Measurements from ENCODE around the gene TRIM63. TPM values are rescaled to one million over a fixed set of nuclear protein-coding genes. Genes with fewer than 3 reads are reported as not detected.

The TRIM63 gene
- total RNA-seq, 1 donor from 2014 or later = not detected

DNA sequence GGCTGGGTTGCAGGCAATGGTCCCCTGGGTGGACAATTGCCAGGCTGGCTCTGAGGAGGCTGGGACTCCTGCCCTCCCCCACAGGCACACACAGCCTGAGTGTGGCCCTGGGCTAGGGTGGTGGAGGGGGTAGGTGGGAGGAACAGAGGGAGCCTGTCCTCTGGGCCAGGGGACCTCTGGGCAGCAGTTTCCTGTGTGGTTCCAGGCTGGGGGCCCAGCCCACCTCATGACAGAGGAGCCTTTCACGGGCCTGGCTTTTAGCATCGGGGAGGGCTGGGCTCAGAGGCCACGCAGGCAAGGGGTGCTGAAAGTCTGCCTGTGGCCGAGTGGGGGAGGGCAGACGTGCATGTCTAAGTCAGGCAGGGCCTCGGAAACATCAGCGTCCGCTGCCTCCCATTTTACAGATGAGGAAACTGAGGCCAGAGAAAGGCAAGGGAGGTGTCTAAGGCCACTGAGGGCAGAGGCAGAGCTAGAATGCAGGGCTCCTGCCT is 38.9 kb downstream of the TRIM63 start:
- peaks cover 2% of the 10 kb centered on the region for H3K27me3 ChIP-seq (ENCODE audit: control insufficient read depth, insufficient read depth, low read length)
- DNase-seq (ENCODE audit: low read depth) (no peak), FAIRE-seq (no peak)
- H3K36me3 ChIP-seq (ENCODE audit: control insufficient read depth, insufficient read depth, low read length) = no peaks in the 10 kb centered on the region
- H3K4me3 ChIP-seq (ENCODE audit: low read depth, low read length) = no peak overlapping the region
- TF ChIP-seq, protein P1, sequence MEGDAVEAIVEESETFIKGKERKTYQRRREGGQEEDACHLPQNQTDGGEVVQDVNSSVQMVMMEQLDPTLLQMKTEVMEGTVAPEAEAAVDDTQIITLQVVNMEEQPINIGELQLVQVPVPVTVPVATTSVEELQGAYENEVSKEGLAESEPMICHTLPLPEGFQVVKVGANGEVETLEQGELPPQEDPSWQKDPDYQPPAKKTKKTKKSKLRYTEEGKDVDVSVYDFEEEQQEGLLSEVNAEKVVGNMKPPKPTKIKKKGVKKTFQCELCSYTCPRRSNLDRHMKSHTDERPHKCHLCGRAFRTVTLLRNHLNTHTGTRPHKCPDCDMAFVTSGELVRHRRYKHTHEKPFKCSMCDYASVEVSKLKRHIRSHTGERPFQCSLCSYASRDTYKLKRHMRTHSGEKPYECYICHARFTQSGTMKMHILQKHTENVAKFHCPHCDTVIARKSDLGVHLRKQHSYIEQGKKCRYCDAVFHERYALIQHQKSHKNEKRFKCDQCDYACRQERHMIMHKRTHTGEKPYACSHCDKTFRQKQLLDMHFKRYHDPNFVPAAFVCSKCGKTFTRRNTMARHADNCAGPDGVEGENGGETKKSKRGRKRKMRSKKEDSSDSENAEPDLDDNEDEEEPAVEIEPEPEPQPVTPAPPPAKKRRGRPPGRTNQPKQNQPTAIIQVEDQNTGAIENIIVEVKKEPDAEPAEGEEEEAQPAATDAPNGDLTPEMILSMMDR (IDR thresholded peaks at IDR 0.05; ENCODE audit: insufficient read depth, low read length, severe bottlenecking) = no peak

DNA sequence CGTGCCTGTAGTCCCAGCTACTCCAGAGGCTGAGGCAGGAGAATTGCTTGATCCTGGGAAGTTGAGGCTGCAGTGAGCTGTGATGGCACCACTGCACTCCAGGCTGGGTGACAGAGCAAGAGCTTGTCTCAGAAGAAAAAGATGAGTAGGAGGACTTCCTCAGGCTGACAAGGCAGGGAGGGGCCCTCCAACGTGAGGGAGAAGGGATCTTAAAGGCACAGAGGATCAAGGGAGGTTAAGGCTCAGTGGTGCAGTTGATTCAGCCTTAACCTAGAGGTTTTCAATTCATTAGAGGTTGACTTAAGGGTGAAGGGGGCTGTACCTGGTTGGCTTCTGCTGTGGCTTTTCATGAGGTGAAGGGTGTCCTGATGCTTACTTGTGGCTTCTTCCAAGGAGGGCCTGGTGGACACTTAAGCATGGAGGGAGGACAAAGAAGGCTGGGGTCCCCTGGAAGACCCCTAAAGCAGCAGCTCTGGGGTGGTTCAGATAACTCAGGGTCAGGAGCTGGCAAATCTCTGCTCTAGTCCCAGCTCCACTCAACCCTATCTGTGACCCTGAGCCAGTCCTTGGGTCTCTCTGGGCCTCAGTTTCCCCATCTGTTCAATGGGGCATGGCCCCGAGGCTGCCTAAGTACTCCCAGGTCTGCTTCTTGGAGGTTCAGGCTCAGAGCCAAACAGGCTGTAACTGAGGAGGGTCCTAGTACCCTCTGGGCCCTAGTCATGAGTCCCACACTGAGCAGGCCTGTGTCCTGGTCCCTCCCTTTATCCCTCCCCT is 39.5 kb downstream of the TRIM63 start:
- Histone ChIP-seq H3K27me3 (ENCODE audit: control insufficient read depth, insufficient read depth, low read length) (peaks cover 2% of the 10 kb centered on the region), H3K36me3 (ENCODE audit: control insufficient read depth, insufficient read depth, low read length) (no peaks in the 10 kb centered on the region), H3K4me3 (ENCODE audit: low read depth, low read length) (no peak overlapping the region)
- no peak for DNase-seq (ENCODE audit: low read depth)
- no peak for FAIRE-seq
- TF ChIP-seq, protein P1 (IDR thresholded peaks at IDR 0.05; ENCODE audit: insufficient read depth, low read length, severe bottlenecking) = no peak

DNA sequence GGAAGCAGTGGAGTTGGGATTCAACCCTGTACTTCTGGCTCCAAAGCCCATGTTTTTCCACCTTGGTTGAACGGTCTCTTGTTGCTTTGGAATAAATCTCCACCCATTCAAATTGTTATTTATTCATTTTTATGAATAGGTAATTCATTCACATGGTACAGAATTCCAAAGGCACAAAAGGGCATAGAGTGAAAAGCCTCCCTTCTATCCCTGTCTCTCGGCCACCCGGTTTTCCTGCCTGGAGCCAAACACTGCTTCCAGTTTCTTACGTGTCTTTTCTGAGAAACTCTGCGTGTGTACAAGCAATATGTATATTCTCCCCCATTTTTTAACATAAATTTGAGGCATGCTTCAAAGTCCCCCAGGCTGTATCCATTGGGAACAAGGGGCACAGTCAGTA is 41.9 kb downstream of the TRIM63 start:
- no peak for DNase-seq (ENCODE audit: low read depth)
- H3K36me3 ChIP-seq (ENCODE audit: control insufficient read depth, insufficient read depth, low read length) = no peaks in the 10 kb centered on the region
- FAIRE-seq = no peak
- TF ChIP-seq, protein P1 (IDR thresholded peaks at IDR 0.05; ENCODE audit: insufficient read depth, low read length, severe bottlenecking) = no peak
- no peak overlapping the region for H3K4me3 ChIP-seq (ENCODE audit: low read depth, low read length)
- H3K27me3 ChIP-seq (ENCODE audit: control insufficient read depth, insufficient read depth, low read length) = peaks cover 5% of the 10 kb centered on the region

- TF ChIP-seq, protein P1 (IDR thresholded peaks at IDR 0.05; ENCODE audit: insufficient read depth, low read length, severe bottlenecking) = no peak
- DNase-seq (ENCODE audit: low read depth) (no peak), FAIRE-seq (no peak)
- H3K4me3 ChIP-seq (ENCODE audit: low read depth, low read length) = no peak overlapping the region
- peaks cover 5% of the 10 kb centered on the region for H3K27me3 ChIP-seq (ENCODE audit: control insufficient read depth, insufficient read depth, low read length)
- no peaks in the 10 kb centered on the region for H3K36me3 ChIP-seq (ENCODE audit: control insufficient read depth, insufficient read depth, low read length)
Measured at GRCh38 chr1:26025060-26025459, 42.4 kb downstream of the TRIM63 start.

GRCh38 chr1:26023826-26024225 is 43.6 kb downstream of the TRIM63 start:
- H3K36me3 ChIP-seq (ENCODE audit: control insufficient read depth, insufficient read depth, low read length) = no peaks in the 10 kb centered on the region
- TF ChIP-seq, protein P1 (IDR thresholded peaks at IDR 0.05; ENCODE audit: insufficient read depth, low read length, severe bottlenecking) = no peak
- no peak overlapping the region for H3K4me3 ChIP-seq (ENCODE audit: low read depth, low read length)
- DNase-seq (ENCODE audit: low read depth) (no peak), FAIRE-seq (no peak)
- H3K27me3 ChIP-seq (ENCODE audit: control insufficient read depth, insufficient read depth, low read length) = peaks cover 3% of the 10 kb centered on the region
